IMR-90 (cell line): Measurements from ENCODE around the gene UBL7. TPM values are rescaled to one million over a fixed set of nuclear protein-coding genes. Genes with fewer than 3 reads are reported as not detected.

Experiments used
- ATAC-seq: fragments of 200-7000 bp; cut with Tn5 transposase; 2 replicates; pipeline ENCODE4 v1.9.1; 2020; ENCODE audit warnings: low read depth, mild to moderate bottlenecking, moderate library complexity
- BruUV-seq: library from RNA; stranded (reverse); fragments of 400-500 nt; replicated peaks from 2 replicates; lab custom pipeline; 2021; lab: Mats Ljungman, UMichigan
- CTCF ChIA-PET: fragments of 300-600 bp; formaldehyde crosslinking; extraction: SDS; loops from one replicate; lab custom pipeline; 2021; ENCODE audit warnings: antibody characterized with exemption; lab: Yijun Ruan, JAX
- POLR2A ChIA-PET: fragments of 300-600 bp; sonication (Branson Sonifier 250); formaldehyde crosslinking; loops from one replicate; lab custom pipeline; 2022; ENCODE audit warnings: antibody characterized with exemption; ENCODE audit not compliant: unreplicated experiment; lab: Charles Lee
- DNase-seq: peaks from one replicate; pipeline ENCODE4 v3.0.0; 2013
- H2AFZ ChIP-seq: replicated peaks from 2 replicates; pipeline ENCODE3; 2013; ENCODE audit warnings: low read length, mild to moderate bottlenecking; ENCODE audit not compliant: poor library complexity
- H2AK5ac ChIP-seq: 2 replicates; pipeline ENCODE4 v1.6.1; 2013; ENCODE audit warnings: low read depth, low read length, inconsistent platforms
- H2AK9ac ChIP-seq: replicated peaks from 2 replicates; pipeline ENCODE3; 2013; ENCODE audit warnings: mild to moderate bottlenecking, low read depth, low read length, moderate library complexity; ENCODE audit not compliant: poor library complexity
- H2BK120ac ChIP-seq: 2 replicates; pipeline ENCODE4 v1.6.1; 2013; ENCODE audit warnings: low read depth, low read length, inconsistent platforms
- H2BK15ac ChIP-seq: 3 replicates; pipeline ENCODE4 v1.6.1; 2013; ENCODE audit warnings: low read depth, low read length, inconsistent platforms
- H2BK20ac ChIP-seq: 2 replicates; pipeline ENCODE4 v1.6.1; 2013; ENCODE audit warnings: low read depth, mild to moderate bottlenecking, inconsistent platforms, low read length, moderate library complexity
- H2BK5ac ChIP-seq: 2 replicates; pipeline ENCODE4 v1.6.1; 2013; ENCODE audit warnings: mild to moderate bottlenecking, low read depth, low read length, inconsistent platforms; ENCODE audit not compliant: poor library complexity, severe bottlenecking
- H3K14ac ChIP-seq: replicated peaks from 2 replicates; pipeline ENCODE4 v1.6.1; 2013; ENCODE audit warnings: low read depth, low read length, inconsistent platforms
- H3K18ac ChIP-seq: 2 replicates; pipeline ENCODE4 v1.6.1; 2013; ENCODE audit warnings: low read depth, low read length, control low read depth
- H3K23ac ChIP-seq: 2 replicates; pipeline ENCODE4 v1.6.1; 2013; ENCODE audit warnings: low read depth, low read length, inconsistent platforms
- H3K27ac ChIP-seq: 2 replicates; pipeline ENCODE4 v1.5.1; 2013; ENCODE audit warnings: mild to moderate bottlenecking, control low read depth, low read length; ENCODE audit not compliant: insufficient read depth
- H3K27me3 ChIP-seq: 2 replicates; pipeline ENCODE4 v1.6.1; 2013; ENCODE audit warnings: low read length; ENCODE audit not compliant: control insufficient read depth, insufficient read depth
- H3K36me3 ChIP-seq: 2 replicates; pipeline ENCODE4 v1.6.1; 2013; ENCODE audit warnings: low read length, mixed read lengths; ENCODE audit not compliant: control insufficient read depth, insufficient read depth
- H3K4ac ChIP-seq: 2 replicates; pipeline ENCODE4 v1.6.1; 2013; ENCODE audit warnings: low read depth, low read length, inconsistent platforms
- H3K4me1 ChIP-seq: 2 replicates; pipeline ENCODE4 v1.6.1; 2013; ENCODE audit warnings: low read length, mixed read lengths; ENCODE audit not compliant: control insufficient read depth, insufficient read depth
- H3K4me2 ChIP-seq: 2 replicates; pipeline ENCODE4 v1.6.1; 2013; ENCODE audit warnings: low read depth, mild to moderate bottlenecking, control low read depth, low read length, moderate library complexity
- H3K4me3 ChIP-seq: 2 replicates; pipeline ENCODE4 v1.5.1; 2013; ENCODE audit warnings: low read depth, mild to moderate bottlenecking, control low read depth, low read length, moderate library complexity; ENCODE audit not compliant: insufficient read depth
- H3K56ac ChIP-seq: 2 replicates; pipeline ENCODE4 v1.6.1; 2013; ENCODE audit warnings: low read length, inconsistent platforms; ENCODE audit not compliant: insufficient read depth; ENCODE audit errors: extremely low read depth
- H3K79me1 ChIP-seq, 2 experiments: 2 replicates each; pipeline ENCODE4 v1.6.1; 2013; ENCODE audit warnings: low read length in 2 of 2, inconsistent platforms in 1 of 2, low read depth in 1 of 2
- H3K9ac ChIP-seq: 2 replicates; pipeline ENCODE4 v1.6.1; 2013; ENCODE audit warnings: low read depth, low read length, control low read depth
- H3K9me1 ChIP-seq: 2 replicates; pipeline ENCODE4 v1.6.1; 2013; ENCODE audit warnings: low read length, inconsistent platforms; ENCODE audit not compliant: insufficient read depth
- H3K9me3 ChIP-seq: 2 replicates; pipeline ENCODE4 v1.6.1; 2013; ENCODE audit warnings: low read length; ENCODE audit not compliant: control insufficient read depth, insufficient read depth
- H4K20me1 ChIP-seq: 2 replicates; pipeline ENCODE4 v1.6.1; 2013; ENCODE audit warnings: low read length, inconsistent platforms; ENCODE audit not compliant: insufficient read depth
- H4K5ac ChIP-seq: 2 replicates; pipeline ENCODE4 v1.6.1; 2013; ENCODE audit warnings: mild to moderate bottlenecking, low read depth, low read length, control low read depth
- H4K8ac ChIP-seq, 2 experiments: 2 replicates each; pipeline ENCODE4 v1.6.1; 2013; ENCODE audit warnings: low read depth in 2 of 2, low read length in 2 of 2, control low read depth in 1 of 2, inconsistent platforms in 1 of 2
- H4K91ac ChIP-seq: 2 replicates; pipeline ENCODE4 v1.6.1; 2013; ENCODE audit warnings: low read depth, low read length, inconsistent platforms; ENCODE audit not compliant: insufficient read depth
- BHLHE40 ChIP-seq: fragments of 150-350 bp; IDR thresholded peaks from 2 replicates; pipeline ENCODE4 v1.6.1; 2016; ENCODE audit warnings: mild to moderate bottlenecking, low read depth, low read length
- CEBPB ChIP-seq: IDR thresholded peaks from 2 replicates; pipeline ENCODE4 v1.6.1; 2012; ENCODE audit warnings: low read depth, low read length, improper control_type of control experiment
- ELK1 ChIP-seq: fragments of 150-350 bp; IDR thresholded peaks from 2 replicates; pipeline ENCODE4 v1.6.1; 2016; ENCODE audit warnings: low read depth, mild to moderate bottlenecking, low read length, moderate library complexity, borderline replicate concordance
- MAFK ChIP-seq: IDR thresholded peaks from 2 replicates; pipeline ENCODE4 v1.6.1; 2012; ENCODE audit warnings: low read depth, low read length, improper control_type of control experiment
- MXI1 ChIP-seq: IDR thresholded peaks from 2 replicates; pipeline ENCODE4 v1.6.1; 2012; ENCODE audit warnings: low read depth, mild to moderate bottlenecking, low read length, moderate library complexity, borderline replicate concordance
- NFE2L2 ChIP-seq: fragments of 150-350 bp; IDR thresholded peaks from 2 replicates; pipeline ENCODE4 v1.6.1; 2016; ENCODE audit warnings: low read depth, mild to moderate bottlenecking, low read length
- POLR2A ChIP-seq: IDR thresholded peaks from 2 replicates; pipeline ENCODE4 v1.6.1; 2012; ENCODE audit warnings: mild to moderate bottlenecking, low read depth, low read length
- RAD21 ChIP-seq: IDR thresholded peaks from 2 replicates; pipeline ENCODE4 v1.6.1; 2012; ENCODE audit warnings: low read length, improper control_type of control experiment
- RFX5 ChIP-seq: IDR thresholded peaks from 2 replicates; pipeline ENCODE4 v1.8.0; 2012; ENCODE audit warnings: low read depth, mild to moderate bottlenecking, low read length, moderate library complexity
- SMC3 ChIP-seq: fragments of 150-350 bp; IDR thresholded peaks from 2 replicates; pipeline ENCODE4 v1.6.1; 2016; ENCODE audit warnings: low read depth, mild to moderate bottlenecking, antibody characterized with exemption, low read length, moderate library complexity
- USF2 ChIP-seq: fragments of 150-350 bp; IDR thresholded peaks from 2 replicates; pipeline ENCODE4 v1.6.1; 2017; ENCODE audit warnings: mild to moderate bottlenecking, antibody characterized with exemption, low read length, low read depth
- WGBS, 2 experiments: methylation state at CpG; one replicate each; pipeline versions ENCODE4 v1.1.5 to v1.1.7; 2013; ENCODE audit warnings: missing lambda C conversion rate in 2 of 2; ENCODE audit not compliant: insufficient read length in 1 of 2; ENCODE audit errors: extremely low coverage in 2 of 2; 5-methylcytosine and 5-hydroxymethylcytosine counted together
- dilution Hi-C: fragments of 300-500 bp; cut with HindIII; formaldehyde crosslinking; loops from one replicate; pipeline ENCODE4 v1.14.3; 2018; ENCODE audit warnings: low sequenced_read_pairs; ENCODE audit not compliant: unreplicated experiment
- in situ Hi-C: fragments of 300-500 bp; cut with MboI; formaldehyde crosslinking; loops from 3 replicates; pipeline ENCODE4 v1.14.3; 2019; ENCODE audit warnings: low sequenced_read_pairs, inconsistent platforms, mixed read lengths
- intact Hi-C: fragments of 100-400 bp; cut with micrococcal nuclease; formaldehyde crosslinking; loops from 2 replicates; pipeline ENCODE4 v1.10.0; 2022
- polyA plus RNA-seq, 3 experiments: library from polyadenylated mRNA; depleted of rRNA; stranded (reverse); fragments of >200 nt; gene quantifications; 2 replicates each; pipeline ENCODE4 v1.2.3, GENCODE V29; 2012; ENCODE audit warnings: low replicate concordance in 1 of 3
- total RNA-seq: library from RNA; depleted of rRNA; stranded (reverse); fragments of >200 nt; gene quantifications from 2 replicates; pipeline ENCODE4 v1.2.3, GENCODE V29; 2012

The UBL7 gene
- total and polyA plus RNA-seq, 2 of the 4 experiments (the other 2 are of a cell fraction), result 68.1 to 78.4 TPM

- peak overlapping the region; percentile 80; the same call in 1 of the 2 replicates for H3K56ac ChIP-seq
- H3K4me3 ChIP-seq, result peak overlapping the region; percentile 84
- no peaks in the 10 kb centered on the region for H4K20me1 ChIP-seq
- peak overlapping the region; percentile 89; the same call in 1 of the 2 replicates for H3K4ac ChIP-seq
- H2BK20ac ChIP-seq, result no peak overlapping the region
- ChIA-PET CTCF (no interaction called here), POLR2A (interaction anchor here (0.8 kb wide), 1 partner anchor 159 kb away, joined by 4 read pairs; no protein-coding TSS in a partner anchor)
- ATAC-seq (no peak), DNase-seq (no peak)
- H3K9me3 ChIP-seq, result no peaks in the 10 kb centered on the region
- no TSS peak for BruUV-seq
- H3K4me2 ChIP-seq, result peak overlapping the region; percentile 86
- H3K4me1 ChIP-seq, result peaks cover 6% of the 10 kb centered on the region; the same call in 1 of the 2 replicates
- H2AFZ ChIP-seq, result peak overlapping the region; percentile 33
- peak overlapping the region; percentile 25; the same call in 1 of the 2 replicates for H2AK5ac ChIP-seq
- peak overlapping the region; percentile 84 for H4K5ac ChIP-seq
- H3K27me3 ChIP-seq, result no peaks in the 10 kb centered on the region
- peaks cover 4% of the 10 kb centered on the region; the same call in 1 of the 2 replicates for H3K36me3 ChIP-seq
- peak overlapping the region; percentile 28 for H2BK5ac ChIP-seq
- TF ChIP-seq BHLHE40, result no peak
- TF ChIP-seq MXI1, result no peak
- no peak for TF ChIP-seq NFE2L2
- TF ChIP-seq MAFK, result no peak
- no peak for TF ChIP-seq POLR2A
- TF ChIP-seq RAD21, result no peak
- TF ChIP-seq ELK1, result no peak
- no peak for TF ChIP-seq CEBPB
- no peak for TF ChIP-seq USF2
- TF ChIP-seq SMC3, result no peak
- TF ChIP-seq RFX5, result no peak
- no peaks in the 10 kb centered on the region for H3K9me1 ChIP-seq
- peak overlapping the region; percentile 57 for H2AK9ac ChIP-seq
- intact Hi-C loops (loop anchor here (2.0 kb wide), 1 partner anchor 87 kb away; no protein-coding TSS in a partner anchor), dilution Hi-C loops (no loop called here), in situ Hi-C loops (no loop called here)
- 23% methylated on average over 2 of the region's 2 CpGs; no CpG with 5 or more reads in 1 of the 2 experiments for WGBS, 2 experiments
- H4K91ac ChIP-seq, result no peak overlapping the region
- H3K23ac ChIP-seq, result peak overlapping the region; percentile 78
- H2BK15ac ChIP-seq, result no peak overlapping the region
- peak overlapping the region; percentile 90 for H3K14ac ChIP-seq
- H3K9ac ChIP-seq, result peak overlapping the region; percentile 91
- H4K8ac ChIP-seq, result peak overlapping the region; percentile 84 to 95; a peak in 3 of 4 replicates
- no peak overlapping the region for H3K27ac ChIP-seq
- H3K18ac ChIP-seq, result no peak overlapping the region
- peaks cover 9 to 47% of the 10 kb centered on the region in 2 experiments for H3K79me1 ChIP-seq
- H2BK120ac ChIP-seq, result no peak overlapping the region
These were observed 662 bp downstream of the UBL7 start for GRCh38 chr15:74460298-74460697.
